Sigmoid colon (tissue), 4 donors: ENCODE data around the gene MSANTD1.

Experiments used
- CTCF ChIP-seq, 4 experiments: fragments of 450-650 bp in 3 of 4; fragments of 200-600 bp in 1 of 4; IDR thresholded peaks; one replicate each; pipeline ENCODE4 v1.5.1; 2016 to 2019; ENCODE audit warnings: antibody characterized with exemption in 4 of 4, mild to moderate bottlenecking in 3 of 4, moderate library complexity in 2 of 4
- EP300 ChIP-seq, 4 donors: sonication (generic); formaldehyde crosslinking; IDR thresholded peaks; one replicate each; pipeline ENCODE4 v1.6.1; 2017; ENCODE audit warnings: antibody characterized with exemption in 4 of 4
- POLR2AphosphoS5 ChIP-seq, 4 donors: sonication (generic); formaldehyde crosslinking; IDR thresholded peaks; one replicate each; pipeline ENCODE4 v1.6.1; 2017; ENCODE audit warnings: antibody characterized with exemption in 4 of 4

DNA sequence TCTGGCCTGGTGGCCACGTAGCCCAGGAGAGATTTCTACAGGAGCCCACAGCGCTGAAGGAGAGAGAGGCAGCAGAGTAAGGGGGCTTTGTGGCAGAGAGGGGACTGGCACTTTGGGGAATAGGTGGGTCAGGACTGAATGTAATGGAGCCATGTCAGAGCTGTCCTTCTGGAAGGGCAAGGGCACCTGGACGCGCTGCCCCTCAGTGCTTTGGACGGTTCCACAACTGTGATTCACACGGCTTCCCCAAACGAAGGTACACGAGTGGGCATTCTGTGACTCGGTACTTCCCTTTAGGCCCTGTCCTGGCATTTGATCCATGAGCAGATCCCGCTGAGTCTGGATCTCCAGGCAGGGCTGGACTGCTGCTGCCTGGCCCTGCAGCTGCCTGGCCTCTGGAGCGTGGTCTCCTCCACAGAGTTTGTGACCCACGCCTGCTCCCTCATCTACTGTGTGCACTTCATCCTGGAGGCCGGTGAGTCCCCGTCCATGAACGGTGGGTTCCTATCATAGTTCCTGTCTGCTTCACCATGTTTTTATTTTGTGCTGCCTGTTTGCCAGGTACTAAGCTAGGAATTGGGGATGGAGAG lies 35.2 kb upstream of the MSANTD1 start:
- TF ChIP-seq CTCF (IDR thresholded peaks at IDR 0.05) (no peak), EP300 (IDR thresholded peaks at IDR 0.05) (no peak), POLR2AphosphoS5 (IDR thresholded peaks at IDR 0.05) (no peak)
